ENCODE data around the gene IFI44L.

IFI44L gene

GRCh38 chr1:78651241-78651640 is 31.0 kb downstream of the IFI44L start:
- DNase-seq (ENCODE audit: extremely low read depth, low read depth), result no peak
- TF ChIP-seq CTCF (IDR thresholded peaks at IDR 0.05; ENCODE audit: low read depth, low read length), result no peak

GRCh38 chr1:78652019-78652560 is 31.8 kb downstream of the IFI44L start:
- no peak for TF ChIP-seq CTCF (IDR thresholded peaks at IDR 0.05; ENCODE audit: low read depth, low read length)
- DNase-seq (ENCODE audit: extremely low read depth, low read depth), result no peak

- no peak for DNase-seq (ENCODE audit: extremely low read depth, low read depth)
- TF ChIP-seq CTCF (IDR thresholded peaks at IDR 0.05; ENCODE audit: low read depth, low read length), result no peak
Measured at GRCh38 chr1:78658901-78659300, 38.7 kb downstream of the IFI44L start.

- no peak for DNase-seq (ENCODE audit: extremely low read depth, low read depth)
Measured at GRCh38 chr1:78663923-78664322, 43.7 kb downstream of the IFI44L start.

GRCh38 chr1:78664763-78665162 is 44.5 kb downstream of the IFI44L start:
- no peak for DNase-seq (ENCODE audit: extremely low read depth, low read depth)
- TF ChIP-seq CTCF (IDR thresholded peaks at IDR 0.05; ENCODE audit: low read depth, low read length), result no peak

More at GRCh38 chr1:78663923-78664322, 43.7 kb downstream of the IFI44L start:
- TF ChIP-seq CTCF (IDR thresholded peaks at IDR 0.05; ENCODE audit: low read depth, low read length), result no peak

- TF ChIP-seq CTCF (IDR thresholded peaks at IDR 0.05; ENCODE audit: low read depth, low read length), result no peak
Measured at GRCh38 chr1:78665809-78666208, 45.6 kb downstream of the IFI44L start.

GRCh38 chr1:78667939-78668338 is 47.7 kb downstream of the IFI44L start:
- no peak for TF ChIP-seq CTCF (IDR thresholded peaks at IDR 0.05; ENCODE audit: low read depth, low read length)
- peak; percentile 19 for DNase-seq (ENCODE audit: extremely low read depth, low read depth)

More at GRCh38 chr1:78665809-78666208, 45.6 kb downstream of the IFI44L start:
- no peak for DNase-seq (ENCODE audit: extremely low read depth, low read depth)

All from AG09319 (cell line).